ENCODE measurements around the gene DES.

Gene DES

DNA sequence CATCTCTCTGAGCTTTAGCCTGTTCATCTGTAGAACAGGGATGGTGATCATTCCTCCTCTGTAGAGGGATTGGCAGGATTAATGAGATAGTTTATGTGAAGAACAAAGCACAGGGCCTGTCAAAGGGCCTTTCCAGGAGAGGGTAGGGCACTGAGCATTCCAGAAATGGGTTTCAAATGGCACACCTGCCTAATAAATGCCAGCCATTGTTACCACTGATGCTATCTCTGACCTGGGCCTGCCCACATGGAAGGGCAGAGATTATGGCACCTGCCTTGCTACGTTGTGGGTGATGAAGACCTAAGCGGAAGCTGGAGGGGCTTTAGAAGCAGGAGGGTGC, 49.5 kb downstream of the DES start:
- TF ChIP-seq, protein P1, sequence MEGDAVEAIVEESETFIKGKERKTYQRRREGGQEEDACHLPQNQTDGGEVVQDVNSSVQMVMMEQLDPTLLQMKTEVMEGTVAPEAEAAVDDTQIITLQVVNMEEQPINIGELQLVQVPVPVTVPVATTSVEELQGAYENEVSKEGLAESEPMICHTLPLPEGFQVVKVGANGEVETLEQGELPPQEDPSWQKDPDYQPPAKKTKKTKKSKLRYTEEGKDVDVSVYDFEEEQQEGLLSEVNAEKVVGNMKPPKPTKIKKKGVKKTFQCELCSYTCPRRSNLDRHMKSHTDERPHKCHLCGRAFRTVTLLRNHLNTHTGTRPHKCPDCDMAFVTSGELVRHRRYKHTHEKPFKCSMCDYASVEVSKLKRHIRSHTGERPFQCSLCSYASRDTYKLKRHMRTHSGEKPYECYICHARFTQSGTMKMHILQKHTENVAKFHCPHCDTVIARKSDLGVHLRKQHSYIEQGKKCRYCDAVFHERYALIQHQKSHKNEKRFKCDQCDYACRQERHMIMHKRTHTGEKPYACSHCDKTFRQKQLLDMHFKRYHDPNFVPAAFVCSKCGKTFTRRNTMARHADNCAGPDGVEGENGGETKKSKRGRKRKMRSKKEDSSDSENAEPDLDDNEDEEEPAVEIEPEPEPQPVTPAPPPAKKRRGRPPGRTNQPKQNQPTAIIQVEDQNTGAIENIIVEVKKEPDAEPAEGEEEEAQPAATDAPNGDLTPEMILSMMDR (IDR thresholded peaks at IDR 0.05) = no peak

DNA sequence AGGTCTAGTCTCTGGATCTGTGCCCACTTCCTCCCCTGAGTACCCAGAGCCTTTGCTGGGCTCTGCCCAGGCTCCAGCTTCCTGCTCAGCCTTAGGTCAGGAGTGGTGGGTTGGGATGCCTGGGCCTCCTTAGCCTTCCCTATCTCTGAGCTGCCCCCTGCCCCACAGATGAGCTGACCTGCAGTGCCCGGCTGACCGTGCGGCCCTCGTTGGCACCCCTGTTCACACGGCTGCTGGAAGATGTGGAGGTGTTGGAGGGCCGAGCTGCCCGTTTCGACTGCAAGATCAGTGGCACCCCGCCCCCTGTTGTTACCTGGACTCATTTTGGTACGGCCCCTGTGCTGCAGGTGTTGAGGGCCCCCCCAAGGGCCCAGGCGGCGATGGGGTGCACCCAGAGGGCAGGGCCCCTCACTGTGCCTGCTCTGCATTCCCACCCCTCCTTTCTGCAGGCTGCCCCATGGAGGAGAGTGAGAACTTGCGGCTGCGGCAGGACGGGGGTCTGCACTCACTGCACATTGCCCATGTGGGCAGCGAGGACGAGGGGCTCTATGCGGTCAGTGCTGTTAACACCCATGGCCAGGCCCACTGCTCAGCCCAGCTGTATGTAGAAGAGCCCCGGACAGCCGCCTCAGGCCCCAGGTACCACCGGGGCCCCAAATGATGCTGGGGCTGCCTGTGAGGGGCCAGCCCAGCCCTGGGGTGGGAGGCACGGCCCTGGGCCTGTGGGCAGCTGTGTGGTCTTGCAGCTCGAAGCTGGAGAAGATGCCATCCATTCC, 50.4 kb downstream of the DES start:
- TF ChIP-seq, protein P1 (IDR thresholded peaks at IDR 0.05) = no peak

DNA sequence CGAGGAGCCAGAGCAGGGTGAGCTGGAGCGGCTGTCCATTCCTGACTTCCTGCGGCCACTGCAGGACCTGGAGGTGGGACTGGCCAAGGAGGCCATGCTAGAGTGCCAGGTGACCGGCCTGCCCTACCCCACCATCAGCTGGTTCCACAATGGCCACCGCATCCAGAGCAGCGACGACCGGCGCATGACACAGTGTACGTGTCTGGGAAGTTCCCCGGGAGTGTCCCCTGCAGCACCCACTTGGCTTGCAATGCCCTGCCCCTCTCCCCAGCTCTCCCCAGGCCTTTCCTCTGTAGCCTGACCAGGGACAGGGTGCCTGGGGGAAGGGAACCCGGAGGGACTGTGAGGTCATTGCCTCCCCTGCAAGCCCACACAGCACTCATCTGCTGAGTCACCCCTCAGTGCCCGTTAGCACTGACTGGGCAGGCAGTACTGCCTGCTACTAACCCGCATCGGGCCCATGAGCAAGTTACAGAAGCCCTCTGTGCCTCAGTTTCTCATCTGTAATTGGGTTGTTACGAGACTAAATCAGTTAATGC, 51.1 kb downstream of the DES start:
- TF ChIP-seq, protein P1 (IDR thresholded peaks at IDR 0.05) = no peak

DNA sequence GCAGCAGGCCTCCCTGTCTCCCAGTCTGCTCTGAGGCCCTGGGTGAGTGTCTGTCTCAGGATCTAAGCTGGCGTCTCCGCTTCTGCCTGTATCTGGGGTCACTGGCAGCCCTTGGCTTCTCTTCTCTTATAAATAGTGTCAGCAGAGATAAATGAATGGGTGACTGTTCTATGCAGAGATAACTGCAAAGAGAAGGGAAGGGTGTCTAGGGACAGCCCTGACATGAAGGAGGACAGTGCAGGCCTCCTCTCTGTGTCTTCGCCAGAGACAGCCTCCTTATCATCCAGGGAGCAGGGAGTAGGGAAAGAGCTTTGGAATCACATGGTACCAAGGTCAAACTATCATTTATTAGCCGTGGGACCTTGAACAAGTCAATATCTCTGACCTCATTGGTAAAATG, 52.3 kb downstream of the DES start:
- TF ChIP-seq, protein P1 (IDR thresholded peaks at IDR 0.05) = no peak

DNA sequence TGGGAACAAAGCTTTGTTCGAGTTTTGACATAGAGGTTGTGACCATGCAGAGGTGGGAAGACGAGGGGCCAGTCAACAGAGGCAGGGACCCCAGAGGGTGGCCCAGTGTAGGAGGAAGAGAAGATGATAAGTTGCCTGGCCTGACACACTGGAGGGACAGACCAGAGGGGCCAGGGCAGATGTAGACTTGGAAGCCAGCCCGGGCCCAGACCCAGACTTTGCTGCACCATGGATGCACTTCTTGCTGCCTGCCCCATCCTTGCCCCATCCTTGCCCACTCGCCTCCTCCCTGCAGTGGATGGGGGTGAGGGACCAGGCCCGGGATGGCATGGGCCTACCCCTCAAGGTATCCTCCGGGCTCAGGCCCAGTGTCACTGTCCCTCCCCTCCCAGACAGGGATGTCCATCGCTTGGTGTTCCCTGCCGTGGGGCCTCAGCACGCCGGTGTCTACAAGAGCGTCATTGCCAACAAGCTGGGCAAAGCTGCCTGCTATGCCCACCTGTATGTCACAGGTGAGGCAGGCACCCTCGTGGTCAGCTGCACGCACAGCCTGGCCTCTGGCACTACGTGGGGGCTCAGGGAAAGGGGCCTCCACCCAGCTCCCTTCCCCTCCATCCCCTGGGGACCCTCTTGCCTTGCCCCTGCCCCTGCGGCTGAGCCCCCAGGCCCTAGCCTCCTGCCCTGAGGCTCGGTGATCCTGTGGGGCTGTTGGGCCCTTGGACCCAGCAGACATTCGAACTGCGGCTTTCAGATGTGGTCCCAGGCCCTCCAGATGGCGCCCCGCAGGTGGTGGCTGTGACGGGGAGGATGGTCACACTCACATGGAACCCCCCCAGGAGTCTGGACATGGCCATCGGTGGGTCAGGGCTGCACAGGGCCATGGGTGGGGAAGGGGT, 53.5 kb downstream of the DES start:
- TF ChIP-seq, protein P1 (IDR thresholded peaks at IDR 0.05) = no peak

DNA sequence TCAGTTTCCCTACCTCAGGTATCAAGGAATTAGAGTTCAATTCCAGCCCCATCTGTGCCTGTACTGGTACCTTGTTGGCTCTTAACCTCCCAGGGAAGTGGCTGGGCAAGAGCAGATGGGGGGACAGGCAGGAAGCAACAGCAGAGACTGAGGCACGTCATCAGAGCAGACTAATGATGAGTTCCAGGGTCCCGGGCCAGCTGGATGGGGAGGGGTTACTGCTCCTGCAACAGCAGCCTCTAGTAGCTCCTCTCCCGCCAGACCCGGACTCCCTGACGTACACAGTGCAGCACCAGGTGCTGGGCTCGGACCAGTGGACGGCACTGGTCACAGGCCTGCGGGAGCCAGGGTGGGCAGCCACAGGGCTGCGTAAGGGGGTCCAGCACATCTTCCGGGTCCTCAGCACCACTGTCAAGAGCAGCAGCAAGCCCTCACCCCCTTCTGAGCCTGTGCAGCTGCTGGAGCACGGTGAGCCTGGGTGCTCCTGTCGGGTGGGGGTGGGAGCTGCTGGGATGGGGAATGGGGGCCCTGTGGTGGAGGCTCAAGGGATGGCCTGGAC, 54.5 kb downstream of the DES start:
- TF ChIP-seq, protein P1 (IDR thresholded peaks at IDR 0.05) = no peak

DNA sequence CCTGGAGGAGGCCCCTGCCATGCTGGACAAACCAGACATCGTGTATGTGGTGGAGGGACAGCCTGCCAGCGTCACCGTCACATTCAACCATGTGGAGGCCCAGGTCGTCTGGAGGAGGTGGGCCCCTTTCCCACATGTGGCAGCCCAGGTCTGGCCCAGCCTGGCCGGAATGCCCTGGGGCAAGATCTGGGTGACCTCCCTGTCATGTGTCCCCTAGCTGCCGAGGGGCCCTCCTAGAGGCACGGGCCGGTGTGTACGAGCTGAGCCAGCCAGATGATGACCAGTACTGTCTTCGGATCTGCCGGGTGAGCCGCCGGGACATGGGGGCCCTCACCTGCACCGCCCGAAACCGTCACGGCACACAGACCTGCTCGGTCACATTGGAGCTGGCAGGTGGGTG, 55.3 kb downstream of the DES start:
- TF ChIP-seq, protein P1 (IDR thresholded peaks at IDR 0.05) = no peak

Data from LNCAP (cell line).